GM21390 (cell line): Measurements from ENCODE around the gene KLRC4.
A peak's percentile ranks its signal among the peaks of the same experiment; 100 is the strongest.
"Not testable (repeated sequence)": the region's sequence is repeated elsewhere in the genome, so short reads cannot be mapped to it uniquely, and the experiment has no call there.

Source experiments
- ATAC-seq: cut with Tn5 transposase; IDR thresholded peaks from one replicate; pipeline ENCODE4 v1.9.1; 2021; ENCODE audit not compliant: unreplicated experiment

Gene KLRC4

DNA sequence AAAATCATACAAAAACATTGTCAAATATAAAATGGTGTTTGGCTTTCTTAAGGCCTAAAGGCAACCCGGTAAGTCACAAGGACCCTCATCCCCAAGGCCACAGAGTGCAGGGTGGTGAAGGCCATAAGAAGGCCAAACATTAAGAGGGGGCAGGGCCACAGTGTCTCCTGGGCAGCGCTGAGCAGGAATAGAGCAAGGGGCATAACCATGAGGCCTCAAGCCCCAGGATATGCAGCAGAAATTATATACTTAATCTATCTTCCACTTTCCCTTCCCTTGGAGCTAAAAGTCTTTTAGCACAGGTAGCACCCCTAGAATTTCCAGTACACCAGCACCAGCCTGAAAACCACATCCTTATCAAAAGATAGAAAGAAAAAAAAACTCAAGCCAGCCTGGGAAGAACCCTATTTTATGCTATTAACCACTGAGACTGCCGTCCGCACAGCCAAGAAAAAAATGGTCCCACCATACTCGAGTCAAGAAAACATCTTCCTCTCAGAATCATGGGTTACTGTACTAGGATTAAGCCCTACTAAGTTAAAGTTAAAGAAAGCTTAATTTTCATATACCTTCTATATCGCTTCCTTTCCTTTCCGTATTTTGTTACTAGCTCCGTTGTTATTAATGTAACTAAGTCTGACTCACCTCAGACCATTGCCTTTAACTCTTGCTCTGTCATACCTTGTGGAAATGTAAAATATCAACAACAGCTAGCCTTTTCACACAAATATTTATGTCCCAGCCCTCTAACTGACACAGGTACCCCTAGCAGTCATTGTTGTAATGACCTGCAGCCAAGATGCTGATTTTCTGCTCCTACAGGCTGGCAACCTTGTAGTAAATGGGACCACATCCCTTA lies 39.8 kb downstream of the KLRC4 start:
- no peak for ATAC-seq

GRCh38 chr12:10368206-10369171 lies 41.1 kb downstream of the KLRC4 start:
- no peak for ATAC-seq

GRCh38 chr12:10367714-10368113 lies 41.8 kb downstream of the KLRC4 start:
- not testable (repeated sequence) for ATAC-seq

DNA sequence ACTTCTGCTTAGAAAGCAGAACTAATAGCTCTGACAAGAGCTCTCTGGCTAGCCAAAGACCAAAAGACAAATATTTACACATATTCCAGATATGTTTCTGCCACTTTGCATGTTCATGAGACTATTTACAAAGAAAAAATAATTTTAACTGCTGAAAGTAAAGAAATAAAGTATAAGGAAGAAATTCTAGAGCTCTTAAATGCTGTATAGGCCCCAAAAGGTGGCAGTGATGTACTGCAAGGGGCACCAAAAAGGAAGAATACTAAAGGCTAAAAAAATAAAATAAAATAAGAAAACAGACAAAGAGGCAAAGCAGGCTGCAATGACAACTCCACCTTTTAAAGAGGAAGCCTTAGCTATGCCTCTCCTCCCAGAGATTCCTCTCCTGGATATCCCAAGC lies 42.7 kb downstream of the KLRC4 start:
- no peak for ATAC-seq

- no peak for ATAC-seq
Observed at GRCh38 chr12:10365696-10366405, 43.7 kb downstream of the KLRC4 start.

GRCh38 chr12:10364815-10365622 lies 44.5 kb downstream of the KLRC4 start:
- ATAC-seq, result peak; percentile 59

GRCh38 chr12:10363914-10364814 lies 45.4 kb downstream of the KLRC4 start:
- peak; percentile 91 for ATAC-seq

DNA sequence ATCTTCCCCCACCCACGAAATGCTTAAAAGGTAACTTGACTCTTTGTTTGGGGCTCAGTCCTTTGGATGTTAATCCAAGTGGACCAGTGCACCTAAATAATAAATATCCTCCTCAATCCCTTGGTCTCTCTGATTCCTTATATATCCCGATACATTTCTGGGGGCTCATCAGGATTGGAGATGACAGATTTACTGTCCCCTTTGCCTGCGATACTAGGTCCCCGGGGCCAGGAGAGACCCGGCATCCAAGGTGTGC lies 46.0 kb downstream of the KLRC4 start:
- no peak for ATAC-seq

GRCh38 chr12:10362828-10363657 lies 46.5 kb downstream of the KLRC4 start:
- no peak for ATAC-seq

DNA sequence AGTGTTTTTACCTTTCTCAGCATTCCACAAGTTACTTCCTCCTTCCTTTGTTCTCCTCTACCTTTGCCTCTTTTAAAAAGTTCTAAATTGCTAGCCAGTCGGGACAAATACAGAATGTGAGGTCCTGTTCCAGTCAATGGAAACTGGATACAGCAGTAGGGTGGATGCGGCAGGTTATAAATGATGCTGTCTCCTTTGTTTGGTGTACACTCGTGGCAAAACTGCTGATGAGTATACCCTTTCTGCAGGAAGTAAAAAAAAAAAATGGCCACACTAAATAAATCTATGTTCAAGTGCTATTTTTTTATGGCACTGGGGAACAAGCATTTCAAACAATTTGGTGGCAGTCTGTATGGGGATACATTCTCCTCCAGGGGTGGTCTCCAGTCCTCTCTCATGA lies 47.2 kb downstream of the KLRC4 start:
- ATAC-seq, result no peak

GRCh38 chr12:10361622-10362021 lies 47.9 kb downstream of the KLRC4 start:
- ATAC-seq, result no peak

DNA sequence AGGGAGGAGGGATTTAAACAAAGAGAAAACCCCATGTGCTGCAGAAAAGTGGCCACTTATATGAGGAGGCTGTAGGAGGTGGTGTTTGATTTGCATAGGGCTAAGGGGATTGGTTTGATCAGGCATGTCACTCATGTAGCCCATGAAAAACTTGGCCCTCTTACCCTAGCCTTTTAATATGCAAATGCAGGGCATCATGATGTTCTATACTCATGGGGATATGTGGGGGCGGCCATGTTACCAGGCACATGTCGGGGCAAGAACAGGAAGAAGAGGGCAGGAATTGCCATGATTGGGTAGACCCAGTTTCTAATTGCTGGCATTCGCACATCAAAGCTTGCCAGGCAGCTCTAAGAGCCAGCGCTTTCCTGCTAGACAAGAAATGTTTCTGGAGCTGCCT lies 48.5 kb downstream of the KLRC4 start:
- ATAC-seq, result no peak

- no peak for ATAC-seq
Observed at GRCh38 chr12:10358969-10359368, 50.6 kb downstream of the KLRC4 start.

GRCh38 chr12:10358131-10358530 lies 51.4 kb downstream of the KLRC4 start:
- no peak for ATAC-seq
